ENCODE results near the gene TBCD. TPM values are rescaled to one million over a fixed set of nuclear protein-coding genes. Genes with fewer than 3 reads are reported as not detected.

TBCD gene
- total RNA-seq, 2 experiments from 2014 or later, result 155 to 157 TPM

- POLR2A ChIA-PET, result interaction anchor here (0.6 kb wide), 1 partner anchor 40 kb away, joined by 3 read pairs; no protein-coding TSS in a partner anchor
- peak within 1 kb of the TSS; percentile 92 for H3K27ac Mint-ChIP-seq
- DNase-seq, result peak; percentile 90
- CTCF ChIA-PET, result interaction anchor here (1.0 to 1.6 kb wide), 4 partner anchors 11 to 66 kb away, joined by 3 read pairs; no protein-coding TSS in a partner anchor
- peaks cover 6% of the 10 kb centered on the region for H3K36me3 Mint-ChIP-seq (ENCODE audit: low read depth)
- H3K4me1 Mint-ChIP-seq, result peaks cover 19% of the 10 kb centered on the region
- no peaks in the 10 kb centered on the region for H3K27me3 Mint-ChIP-seq
- H3K4me3 Mint-ChIP-seq, result peak within 1 kb of the TSS; percentile 95
- no peaks in the 10 kb centered on the region for H3K9me3 Mint-ChIP-seq
Observed at GRCh38 chr17:82716203-82717010, 35.5 kb upstream of the TBCD start, which contains the start of gene FN3KRP. TSS of gene FN3KRP (plus strand) at chr17:82716706. CDS start at chr17:82716756, 50 bp downstream.

DNA sequence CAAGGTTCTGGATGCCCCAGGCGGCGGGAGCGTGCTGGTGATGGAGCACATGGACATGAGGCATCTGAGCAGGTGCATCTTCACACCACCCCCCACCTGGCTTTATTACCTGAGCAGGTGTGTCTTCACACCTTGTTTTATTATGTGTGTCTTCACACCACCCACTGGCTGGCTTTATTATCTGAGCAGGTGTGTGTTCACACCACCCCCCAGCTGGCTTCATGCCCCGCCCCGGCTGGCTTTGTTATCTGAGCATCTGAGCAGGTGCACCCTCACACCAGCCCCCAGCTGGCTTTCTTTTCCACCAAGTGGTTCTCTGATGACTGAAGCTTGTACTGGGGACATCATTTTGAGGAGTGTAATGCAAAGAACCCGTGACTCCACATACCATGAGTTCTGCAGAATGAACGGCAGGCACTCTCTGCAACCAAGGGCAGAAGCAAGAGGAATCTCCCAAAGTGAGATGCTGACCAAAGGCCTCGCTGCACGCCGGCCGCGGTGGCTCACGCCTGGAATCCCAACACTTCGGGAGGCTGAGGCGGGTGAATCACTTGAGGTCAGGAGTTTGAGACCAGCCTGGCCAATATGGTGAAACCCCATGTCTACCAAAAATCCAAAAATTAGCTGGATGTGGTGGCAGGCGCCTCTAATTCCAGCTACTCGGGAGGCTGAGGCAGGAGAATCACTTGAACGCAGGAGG, 32.7 kb upstream of the TBCD start:
- peak overlapping the region; percentile 19 for H3K4me3 Mint-ChIP-seq
- CTCF ChIA-PET, result no interaction called here

DNA sequence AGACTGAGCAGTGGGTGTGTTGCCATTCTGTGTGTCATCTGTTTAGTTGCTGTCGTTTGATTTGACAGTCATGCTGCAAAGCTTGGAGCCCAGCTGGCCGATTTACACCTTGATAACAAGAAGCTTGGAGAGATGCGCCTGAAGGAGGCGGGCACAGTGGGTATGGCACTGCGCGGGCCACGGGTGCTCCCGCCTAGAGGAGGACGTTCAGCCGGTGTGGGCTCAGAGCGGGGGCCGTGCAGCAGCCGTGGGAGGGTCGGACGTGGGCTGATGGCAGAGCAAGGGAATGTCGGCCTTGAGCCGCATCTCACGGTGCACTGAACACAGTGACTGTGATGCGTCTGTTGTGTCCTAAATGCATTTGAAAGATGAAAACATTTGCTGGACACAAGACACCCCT, 31.7 kb upstream of the TBCD start:
- H3K4me3 Mint-ChIP-seq, result no peak overlapping the region
- POLR2A ChIA-PET, result no interaction called here
- H3K36me3 Mint-ChIP-seq (ENCODE audit: low read depth), result peaks cover 21% of the 10 kb centered on the region
- H3K27ac Mint-ChIP-seq, result no peak overlapping the region
- CTCF ChIA-PET, result no interaction called here
- no peaks in the 10 kb centered on the region for H3K9me3 Mint-ChIP-seq
- H3K4me1 Mint-ChIP-seq, result peaks cover 19% of the 10 kb centered on the region
- no peak for DNase-seq
- no peaks in the 10 kb centered on the region for H3K27me3 Mint-ChIP-seq

More for the DNA sequence above, 32.7 kb upstream of the TBCD start:
- H3K27ac Mint-ChIP-seq, result no peak overlapping the region
- H3K36me3 Mint-ChIP-seq (ENCODE audit: low read depth), result peaks cover 21% of the 10 kb centered on the region
- DNase-seq, result no peak
- H3K9me3 Mint-ChIP-seq, result no peaks in the 10 kb centered on the region
- peaks cover 19% of the 10 kb centered on the region for H3K4me1 Mint-ChIP-seq
- no peaks in the 10 kb centered on the region for H3K27me3 Mint-ChIP-seq
- POLR2A ChIA-PET, result no interaction called here

GRCh38 chr17:82722341-82723013, 29.4 kb upstream of the TBCD start:
- DNase-seq, result no peak
- Mint-ChIP-seq H3K9me3 (no peaks in the 10 kb centered on the region), H3K4me1 (peaks cover 13% of the 10 kb centered on the region), H3K27me3 (no peaks in the 10 kb centered on the region), H3K4me3 (no peak overlapping the region), H3K36me3 (ENCODE audit: low read depth) (peaks cover 25% of the 10 kb centered on the region), H3K27ac (no peak overlapping the region)
- ChIA-PET POLR2A (no interaction called here), CTCF (interaction anchor here (0.7 to 1.5 kb wide), 3 partner anchors 11 to 20 kb away, joined by 3 to 4 read pairs (median 4); no protein-coding TSS in a partner anchor)

GRCh38 chr17:82723169-82723807, 28.6 kb upstream of the TBCD start:
- peaks cover 26% of the 10 kb centered on the region for H3K36me3 Mint-ChIP-seq (ENCODE audit: low read depth)
- H3K9me3 Mint-ChIP-seq, result no peaks in the 10 kb centered on the region
- no peak for DNase-seq
- no peak overlapping the region for H3K4me3 Mint-ChIP-seq
- CTCF ChIA-PET, result interaction anchor here (0.7 to 1.5 kb wide), 3 partner anchors 12 to 19 kb away, joined by 3 to 4 read pairs (median 4); no protein-coding TSS in a partner anchor
- no peak overlapping the region for H3K27ac Mint-ChIP-seq
- POLR2A ChIA-PET, result no interaction called here
- H3K4me1 Mint-ChIP-seq, result peaks cover 5% of the 10 kb centered on the region
- no peaks in the 10 kb centered on the region for H3K27me3 Mint-ChIP-seq

DNA sequence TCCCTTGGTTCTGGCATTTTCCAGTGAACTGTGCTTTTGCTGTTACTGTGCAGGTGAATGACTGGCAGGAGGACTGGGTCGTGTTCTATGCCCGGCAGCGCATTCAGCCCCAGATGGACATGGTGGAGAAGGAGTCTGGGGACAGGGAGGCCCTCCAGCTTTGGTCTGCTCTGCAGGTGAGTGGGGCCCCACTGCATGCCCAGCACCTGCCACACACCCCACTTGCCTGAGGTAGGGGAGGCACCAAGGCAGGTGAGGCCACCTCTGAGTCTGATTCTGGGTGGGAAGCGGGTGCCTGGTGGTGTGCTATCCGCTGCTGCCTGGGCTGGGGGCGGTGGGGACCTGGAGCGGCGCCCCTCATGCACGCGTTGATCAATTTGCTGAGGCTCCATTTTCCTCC, 25.4 kb upstream of the TBCD start:
- H3K4me1 Mint-ChIP-seq, result no peaks in the 10 kb centered on the region
- POLR2A ChIA-PET, result no interaction called here
- no peak overlapping the region for H3K4me3 Mint-ChIP-seq
- CTCF ChIA-PET, result interaction anchor here (0.9 to 1.0 kb wide), 2 partner anchors 14 to 16 kb away, joined by 3 read pairs; no protein-coding TSS in a partner anchor
- H3K9me3 Mint-ChIP-seq, result no peaks in the 10 kb centered on the region
- peaks cover 25% of the 10 kb centered on the region for H3K36me3 Mint-ChIP-seq (ENCODE audit: low read depth)
- no peak for DNase-seq
- H3K27ac Mint-ChIP-seq, result no peak overlapping the region
- no peaks in the 10 kb centered on the region for H3K27me3 Mint-ChIP-seq

GRCh38 chr17:82729479-82730260, 22.2 kb upstream of the TBCD start:
- no peak overlapping the region for H3K27ac Mint-ChIP-seq
- no peak for DNase-seq
- peaks cover 8% of the 10 kb centered on the region for H3K9me3 Mint-ChIP-seq
- ChIA-PET POLR2A (no interaction called here), CTCF (no interaction called here)
- H3K4me1 Mint-ChIP-seq, result no peaks in the 10 kb centered on the region
- no peak overlapping the region for H3K4me3 Mint-ChIP-seq
- no peaks in the 10 kb centered on the region for H3K27me3 Mint-ChIP-seq
- peaks cover 33% of the 10 kb centered on the region for H3K36me3 Mint-ChIP-seq (ENCODE audit: low read depth)

- peaks cover 30% of the 10 kb centered on the region for H3K36me3 Mint-ChIP-seq (ENCODE audit: low read depth)
- H3K9me3 Mint-ChIP-seq, result peaks cover 8% of the 10 kb centered on the region
- no peak for DNase-seq
- no peaks in the 10 kb centered on the region for H3K27me3 Mint-ChIP-seq
- H3K4me3 Mint-ChIP-seq, result no peak overlapping the region
- CTCF ChIA-PET, result interaction anchor here (1.1 kb wide), 1 partner anchor 64 kb away, joined by 3 read pairs; no protein-coding TSS in a partner anchor
- H3K4me1 Mint-ChIP-seq, result no peaks in the 10 kb centered on the region
- POLR2A ChIA-PET, result no interaction called here
- no peak overlapping the region for H3K27ac Mint-ChIP-seq
Observed at GRCh38 chr17:82732118-82732743, 19.6 kb upstream of the TBCD start.

DNA sequence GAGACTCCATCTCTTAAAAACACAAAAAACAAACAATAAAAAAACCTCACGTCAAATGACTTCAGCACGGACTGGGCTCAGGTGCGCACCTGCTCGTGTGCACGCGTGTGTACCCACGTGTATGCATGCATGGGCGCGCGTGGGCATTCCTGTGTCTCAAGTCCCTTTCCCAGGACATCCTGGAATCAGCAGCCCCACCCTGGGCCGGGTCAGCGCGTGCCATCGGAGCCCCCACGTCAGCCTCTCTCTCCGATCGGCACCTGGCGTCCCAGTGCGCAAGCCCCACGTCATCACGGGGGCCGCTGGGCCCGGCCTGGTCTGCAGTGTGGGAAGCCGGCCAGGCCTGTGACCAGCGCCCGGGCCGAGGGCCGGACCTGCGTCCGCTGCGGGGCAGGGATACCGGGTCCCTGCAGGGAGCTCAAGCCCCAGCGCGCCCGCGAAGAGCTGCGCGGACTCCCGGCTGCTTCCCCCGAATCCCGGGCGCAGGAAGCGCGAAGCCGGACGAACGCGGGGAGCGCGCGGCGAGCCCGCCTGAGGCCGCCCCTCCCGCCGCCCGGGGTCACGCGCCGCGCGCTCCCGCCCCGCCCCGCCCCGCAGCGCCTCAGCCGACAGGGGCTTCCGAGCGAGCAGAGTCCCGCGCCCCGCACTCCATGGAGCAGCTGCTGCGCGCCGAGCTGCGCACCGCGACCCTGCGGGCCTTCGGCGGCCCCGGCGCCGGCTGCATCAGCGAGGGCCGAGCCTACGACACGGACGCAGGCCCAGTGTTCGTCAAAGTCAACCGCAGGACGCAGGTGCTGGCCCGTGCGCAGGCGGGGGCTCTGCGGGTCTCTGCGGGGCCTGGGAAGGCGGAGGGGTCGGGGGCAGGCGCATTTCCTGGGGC, 16.6 kb upstream of the TBCD start, which contains the start of gene FN3K:
FN3K (plus strand) TSS at position 629 of the 880 bp plus-strand sequence; CDS start at position 651, 22 bp downstream.
- H3K27ac Mint-ChIP-seq, result no peak within 1 kb of the TSS
- H3K4me1 Mint-ChIP-seq, result no peaks in the 10 kb centered on the region
- H3K9me3 Mint-ChIP-seq, result peaks cover 10% of the 10 kb centered on the region
- CTCF ChIA-PET, result no interaction called here
- POLR2A ChIA-PET, result no interaction called here
- peaks cover 33% of the 10 kb centered on the region for H3K36me3 Mint-ChIP-seq (ENCODE audit: low read depth)
- no peaks in the 10 kb centered on the region for H3K27me3 Mint-ChIP-seq
- no peak for DNase-seq
- H3K4me3 Mint-ChIP-seq, result peak within 1 kb of the TSS; percentile 63

DNA sequence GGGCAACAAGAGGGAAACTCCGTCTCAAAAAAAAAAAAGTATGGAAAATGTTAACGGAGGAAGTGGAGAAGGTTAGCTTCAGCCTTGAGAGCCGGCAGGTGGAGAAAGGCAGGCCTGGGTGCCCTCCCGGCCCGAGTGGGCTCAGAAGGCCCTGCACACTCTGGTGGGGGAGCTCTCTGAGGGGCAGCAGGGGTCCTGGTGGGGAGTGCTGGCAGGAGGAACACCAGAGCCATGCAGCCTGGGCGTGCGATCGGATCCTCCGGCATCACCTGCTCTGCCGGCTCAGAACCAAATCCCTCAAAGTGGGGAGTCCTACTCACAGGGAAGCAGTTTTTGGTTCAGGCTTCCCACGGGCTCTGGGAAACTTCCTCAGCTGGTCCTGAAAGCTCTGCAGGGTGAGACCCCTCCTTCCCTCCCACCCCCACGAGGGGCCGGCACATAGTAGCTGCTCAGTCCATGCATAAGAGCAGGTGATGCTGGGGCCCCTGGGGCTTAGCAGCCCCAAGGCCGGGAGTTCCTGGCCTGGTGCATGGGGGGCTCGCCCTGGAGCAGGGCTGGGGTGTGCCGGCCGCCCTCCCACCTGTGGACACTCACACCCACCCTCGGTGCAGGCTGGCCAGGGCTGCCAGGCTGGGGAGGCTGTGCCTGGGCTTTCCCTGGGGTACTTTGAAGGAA, 15.2 kb upstream of the TBCD start:
- POLR2A ChIA-PET, result no interaction called here
- Mint-ChIP-seq H3K36me3 (ENCODE audit: low read depth) (peaks cover 39% of the 10 kb centered on the region), H3K9me3 (peaks cover 18% of the 10 kb centered on the region), H3K27me3 (no peaks in the 10 kb centered on the region), H3K4me3 (no peak overlapping the region), H3K27ac (no peak overlapping the region), H3K4me1 (no peaks in the 10 kb centered on the region)
- DNase-seq, result no peak
- CTCF ChIA-PET, result no interaction called here
